GM23338 (cell line): ENCODE measurements around the gene APOL3.

Experiments
- CREB1 ChIP-seq: fragments of 250-450 bp; sonication (Bioruptor Pico); IDR thresholded peaks from 2 replicates; pipeline ENCODE4 v1.5.0; 2020; ENCODE audit warnings: low read depth, mild to moderate bottlenecking, moderate library complexity
- CTCF ChIP-seq, 2 experiments: fragments of 200-600 bp in 1 of 2; sonication (generic) in 1 of 2; conservative IDR thresholded peaks; 2 replicates each; pipeline versions ENCODE4 v1.5.1 to v1.6.1; 2016 to 2017; ENCODE audit warnings: antibody characterized with exemption in 2 of 2, low read depth in 2 of 2, mild to moderate bottlenecking in 2 of 2, moderate library complexity in 1 of 2
- NANOG ChIP-seq: IDR thresholded peaks from 2 replicates; pipeline ENCODE4 v1.6.1; 2016; ENCODE audit warnings: antibody characterized with exemption, borderline replicate concordance
- POLR2AphosphoS5 ChIP-seq: IDR thresholded peaks from 2 replicates; pipeline ENCODE4 v1.6.1; 2016; ENCODE audit warnings: antibody characterized with exemption, low read depth

- TF ChIP-seq POLR2AphosphoS5 (no peak), CTCF (conservative IDR thresholded peaks at IDR 0.05; ENCODE audit: low read depth in 2 of 2) (no peak), CREB1 (CRISPR knock-in tag) (no peak), NANOG (no peak)
These were observed 6.8 kb downstream of the APOL3 start for GRCh38 chr22:36153501-36154422.
